Measurements from ENCODE around the gene CDC27.

- no peak for TF ChIP-seq POU6F1 (CRISPR knock-in tag; IDR thresholded peaks at IDR 0.05; ENCODE audit: borderline replicate concordance, low read depth)
- no peak for TF ChIP-seq SNAI2 (CRISPR knock-in tag; IDR thresholded peaks at IDR 0.05)
- no peak for TF ChIP-seq OSR1 (CRISPR knock-in tag; IDR thresholded peaks at IDR 0.05)
- TF ChIP-seq PATZ1 (CRISPR knock-in tag; IDR thresholded peaks at IDR 0.05; ENCODE audit: borderline replicate concordance) = no peak
Measured at GRCh38 chr17:47192554-47192953, 3.5 kb upstream of the CDC27 start.
